IPS-18c (cell line): ENCODE data around the gene SH3GLB2.

Experiments
- H3K4me3 ChIP-seq: 2 replicates; pipeline ENCODE4 v1.7.0; 2013; ENCODE audit warnings: low read depth, mild to moderate bottlenecking, low read length, moderate library complexity; ENCODE audit not compliant: insufficient read depth
- H3K9me3 ChIP-seq: one replicate; pipeline ENCODE4 v1.6.1; 2013; ENCODE audit warnings: mild to moderate bottlenecking, low read length, moderate library complexity; ENCODE audit not compliant: control insufficient read depth, insufficient read depth

SH3GLB2 gene

DNA sequence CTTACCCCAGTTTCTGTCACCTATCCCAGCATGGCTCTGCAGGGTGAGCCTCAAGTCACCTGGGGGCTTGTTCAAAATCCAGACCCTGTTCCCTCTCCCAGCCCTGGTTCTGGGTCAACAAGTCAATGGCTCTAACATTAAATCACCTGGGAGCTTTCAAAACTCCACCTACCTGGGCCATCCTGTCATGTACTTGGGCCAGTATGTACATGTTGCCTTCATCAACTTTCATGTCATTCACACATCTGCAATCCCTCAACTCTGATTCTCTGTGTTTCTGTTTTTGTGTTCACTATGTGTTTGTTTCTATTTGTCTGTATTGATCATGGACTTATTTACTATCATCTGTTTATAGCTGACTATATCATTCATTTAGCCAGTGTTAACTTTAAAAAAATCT is 2.1 kb upstream of the SH3GLB2 start:
- no peaks in the 10 kb centered on the region for H3K9me3 ChIP-seq
- no peak overlapping the region for H3K4me3 ChIP-seq

- peak overlapping the region; percentile 58 for H3K4me3 ChIP-seq
- no peaks in the 10 kb centered on the region for H3K9me3 ChIP-seq
These were observed 393 bp downstream of the SH3GLB2 start for GRCh38 chr9:129027685-129028191.

DNA sequence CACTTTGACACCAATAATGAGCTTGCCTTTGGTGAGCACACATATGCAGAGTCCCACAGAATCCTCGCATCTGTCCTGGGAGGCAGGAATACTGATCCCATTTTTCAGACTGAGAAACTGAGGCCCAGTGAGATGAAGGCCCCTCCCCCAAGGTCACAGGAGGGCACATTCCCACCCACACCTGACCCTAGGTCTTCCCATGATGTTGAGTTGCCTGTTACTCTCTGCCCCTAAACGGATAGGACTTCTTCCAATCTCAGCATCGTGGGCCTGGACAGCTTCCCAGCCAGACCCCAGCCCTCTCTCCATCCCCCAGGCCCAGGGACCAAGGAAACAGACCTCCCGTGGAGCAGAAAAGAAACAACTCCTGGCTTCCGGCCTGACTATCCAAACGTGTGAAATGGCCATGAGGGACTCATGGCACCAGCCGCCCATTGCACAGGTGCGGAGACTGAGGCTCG is 877 bp downstream of the SH3GLB2 start:
- Histone ChIP-seq H3K4me3 (peak overlapping the region; percentile 58), H3K9me3 (no peaks in the 10 kb centered on the region)

GRCh38 chr9:129026442-129027223 is 1.5 kb downstream of the SH3GLB2 start:
- no peaks in the 10 kb centered on the region for H3K9me3 ChIP-seq
- peak overlapping the region; percentile 58; the same call in 1 of the 2 replicates for H3K4me3 ChIP-seq

- no peak overlapping the region for H3K4me3 ChIP-seq
- H3K9me3 ChIP-seq: no peaks in the 10 kb centered on the region
These were observed 4.3 kb downstream of the SH3GLB2 start for GRCh38 chr9:129023908-129024233.

DNA sequence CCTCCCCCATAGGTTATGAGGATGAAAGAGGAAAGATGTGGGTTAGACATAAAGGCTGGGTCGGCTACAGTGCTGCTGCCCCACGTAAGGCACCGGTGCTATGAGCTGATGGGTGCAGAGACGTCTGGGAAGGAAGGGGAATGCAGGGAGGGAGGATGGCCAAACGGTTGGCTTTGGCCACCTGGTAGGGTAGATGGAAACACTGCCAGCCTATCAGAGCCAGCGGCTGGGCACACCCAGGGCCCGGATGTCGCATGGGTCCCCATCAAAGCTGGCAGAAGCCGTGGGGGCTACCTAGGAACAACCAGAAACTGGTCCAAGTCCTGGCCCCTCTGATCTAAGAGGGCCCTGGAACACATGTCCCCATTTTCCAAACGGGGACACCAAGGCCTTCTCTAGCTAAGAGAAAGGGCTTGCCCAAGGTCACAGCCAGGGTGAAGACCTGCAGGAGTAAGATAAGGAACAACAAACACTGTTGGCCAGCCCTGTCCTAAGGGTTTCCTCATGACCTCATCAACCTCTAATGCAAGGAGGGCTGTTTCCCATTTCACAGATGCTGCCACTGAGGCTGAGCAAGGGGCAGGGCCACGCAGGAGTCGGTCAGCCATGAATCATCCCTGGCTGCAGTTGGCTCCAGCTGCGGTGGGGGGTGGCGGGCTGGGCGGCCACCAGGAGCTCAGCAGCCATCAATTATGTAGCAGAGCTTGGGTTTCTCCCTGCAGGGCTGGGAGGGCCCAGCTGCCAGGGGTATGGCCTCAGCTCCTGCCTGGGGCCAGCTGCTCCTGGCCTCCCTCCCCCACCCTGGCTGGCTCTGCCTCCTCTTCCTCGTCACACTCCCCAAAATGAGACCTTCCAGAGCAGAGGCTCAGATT is 4.9 kb downstream of the SH3GLB2 start:
- no peak overlapping the region for H3K4me3 ChIP-seq
- no peaks in the 10 kb centered on the region for H3K9me3 ChIP-seq

GRCh38 chr9:129022037-129022436 is 6.1 kb downstream of the SH3GLB2 start:
- no peaks in the 10 kb centered on the region for H3K9me3 ChIP-seq
- H3K4me3 ChIP-seq: no peak overlapping the region

DNA sequence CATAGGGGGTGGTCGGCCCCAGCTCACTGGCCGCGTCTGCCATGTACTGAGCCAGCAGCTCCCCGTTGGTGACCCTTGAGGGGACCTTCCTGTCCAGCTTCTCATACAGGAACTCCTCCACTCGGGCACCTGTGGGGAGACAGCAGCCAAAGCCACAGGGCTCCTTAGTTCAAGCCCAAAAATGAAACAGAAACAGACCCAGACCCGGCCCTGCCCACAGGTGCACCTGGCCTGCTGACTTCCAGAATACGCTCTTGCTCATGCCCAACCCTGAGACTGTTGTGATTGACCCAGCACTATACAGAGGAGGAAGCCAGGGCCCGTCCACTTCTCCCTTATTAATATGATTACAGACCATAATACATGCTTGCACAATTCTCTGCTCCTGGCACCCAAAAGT is 7.0 kb downstream of the SH3GLB2 start:
- H3K4me3 ChIP-seq: no peak overlapping the region
- no peaks in the 10 kb centered on the region for H3K9me3 ChIP-seq

DNA sequence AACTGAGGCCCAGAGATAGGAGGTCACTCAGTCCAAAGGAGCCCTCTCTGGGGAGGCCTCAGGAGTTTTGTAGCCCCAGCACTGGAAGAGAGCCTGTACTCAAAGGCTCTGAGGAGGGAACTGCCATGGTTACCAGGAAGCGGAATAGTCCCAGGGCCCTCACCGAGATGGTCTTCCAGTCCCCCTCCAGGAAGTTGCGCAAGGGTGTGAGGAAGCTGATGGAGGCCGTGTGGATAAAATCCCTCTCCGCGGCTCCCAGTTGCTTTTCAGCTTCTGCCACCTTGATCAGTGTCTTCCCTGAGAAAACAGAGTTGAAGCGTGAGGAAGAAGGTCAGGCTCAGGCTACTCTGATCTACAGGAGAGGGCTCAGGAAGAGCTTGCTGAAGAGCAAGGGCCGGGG is 13.5 kb downstream of the SH3GLB2 start:
- Histone ChIP-seq H3K4me3 (no peak overlapping the region), H3K9me3 (no peaks in the 10 kb centered on the region)

DNA sequence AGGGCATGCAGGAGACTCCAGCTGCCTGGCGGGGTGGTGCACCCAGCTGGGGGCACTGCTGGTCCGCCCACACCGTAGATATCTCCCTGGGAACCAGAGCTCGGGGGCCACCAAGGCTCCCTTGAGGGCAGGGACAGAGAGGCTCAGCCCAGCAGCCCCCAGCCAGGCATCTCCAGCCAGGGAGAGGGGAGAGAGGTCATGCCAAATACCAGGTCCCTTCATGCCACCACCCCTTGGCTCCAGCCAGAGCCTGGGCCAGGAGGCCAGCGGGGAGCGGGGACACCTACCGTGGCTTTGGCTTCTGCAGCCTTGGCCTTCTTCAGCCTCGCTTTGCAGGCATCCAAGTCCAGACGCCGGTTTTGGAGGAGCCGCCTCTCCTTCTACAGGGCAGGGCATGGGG is 14.0 kb downstream of the SH3GLB2 start:
- no peaks in the 10 kb centered on the region for H3K9me3 ChIP-seq
- H3K4me3 ChIP-seq: no peak overlapping the region

DNA sequence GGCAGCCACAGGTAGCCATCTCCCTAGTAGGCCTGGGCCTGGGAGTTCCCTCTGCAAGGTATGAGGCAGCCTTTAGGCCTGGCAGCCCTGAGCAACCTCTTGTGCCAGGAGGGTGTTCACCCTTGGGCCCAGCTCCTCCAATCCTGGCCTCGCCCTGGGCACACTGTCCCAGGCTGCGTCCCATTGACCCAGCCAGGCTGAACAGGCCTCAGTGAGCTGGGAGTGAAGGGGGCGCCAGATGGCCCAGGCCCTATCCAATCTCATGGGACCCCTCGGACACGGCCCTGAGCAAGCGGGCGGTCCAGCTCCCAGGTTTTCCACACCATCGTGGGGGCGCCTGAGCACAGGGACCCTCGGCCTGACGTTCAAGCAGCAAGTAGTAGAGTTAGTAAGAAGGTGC is 14.5 kb downstream of the SH3GLB2 start:
- H3K4me3 ChIP-seq: no peak overlapping the region
- no peaks in the 10 kb centered on the region for H3K9me3 ChIP-seq

DNA sequence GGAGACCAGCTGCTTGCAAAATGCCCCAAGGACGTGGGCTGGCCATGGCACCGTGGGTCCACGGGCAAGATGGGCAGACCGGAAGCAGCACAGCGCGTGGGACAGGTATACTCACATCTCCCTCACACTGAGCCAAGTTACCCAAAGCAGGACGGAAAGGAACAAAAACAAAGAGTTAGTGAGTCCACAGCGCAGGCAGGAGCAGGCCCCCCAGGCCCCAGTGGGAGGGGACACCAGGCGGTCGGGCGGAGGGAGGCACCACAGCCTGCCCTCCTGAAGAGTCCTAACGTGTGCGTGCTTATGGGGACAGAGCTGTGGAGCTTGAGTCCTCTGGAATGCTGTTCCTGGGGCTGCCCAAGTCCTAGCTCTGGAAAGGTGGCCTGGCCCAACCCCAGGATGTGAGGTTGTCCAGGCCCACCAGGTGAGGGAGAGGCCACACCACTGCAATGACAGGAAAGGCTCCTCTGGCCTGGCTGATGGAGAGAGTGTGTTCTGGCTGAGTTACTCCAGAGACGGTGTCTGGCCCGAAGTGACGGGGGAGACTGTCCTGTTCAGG is 15.2 kb downstream of the SH3GLB2 start:
- Histone ChIP-seq H3K9me3 (no peaks in the 10 kb centered on the region), H3K4me3 (no peak overlapping the region)

GRCh38 chr9:129012343-129012742 is 15.8 kb downstream of the SH3GLB2 start:
- Histone ChIP-seq H3K4me3 (no peak overlapping the region), H3K9me3 (no peaks in the 10 kb centered on the region)

DNA sequence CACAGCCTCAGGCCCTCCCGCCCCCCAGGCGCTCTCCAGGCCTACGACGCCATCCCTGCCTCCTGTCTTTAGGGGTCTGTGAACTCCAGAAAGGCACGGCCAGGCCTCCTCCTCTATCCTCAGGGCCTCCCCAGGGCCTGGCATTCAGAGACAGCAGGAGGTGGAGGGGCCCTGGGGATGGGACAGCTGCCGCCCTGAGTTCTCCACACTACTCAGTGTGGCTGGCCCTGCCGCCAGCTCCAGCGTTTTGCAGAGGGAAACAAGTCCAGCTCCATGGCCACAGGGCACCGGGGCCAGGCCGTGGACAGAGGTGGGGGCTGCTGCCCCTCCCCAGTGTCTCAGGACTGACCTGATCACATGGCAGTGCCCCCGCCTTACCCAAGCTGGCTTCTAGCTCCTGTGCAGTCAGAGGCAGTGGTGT is 16.4 kb downstream of the SH3GLB2 start:
- Histone ChIP-seq H3K9me3 (no peaks in the 10 kb centered on the region), H3K4me3 (no peak overlapping the region)

DNA sequence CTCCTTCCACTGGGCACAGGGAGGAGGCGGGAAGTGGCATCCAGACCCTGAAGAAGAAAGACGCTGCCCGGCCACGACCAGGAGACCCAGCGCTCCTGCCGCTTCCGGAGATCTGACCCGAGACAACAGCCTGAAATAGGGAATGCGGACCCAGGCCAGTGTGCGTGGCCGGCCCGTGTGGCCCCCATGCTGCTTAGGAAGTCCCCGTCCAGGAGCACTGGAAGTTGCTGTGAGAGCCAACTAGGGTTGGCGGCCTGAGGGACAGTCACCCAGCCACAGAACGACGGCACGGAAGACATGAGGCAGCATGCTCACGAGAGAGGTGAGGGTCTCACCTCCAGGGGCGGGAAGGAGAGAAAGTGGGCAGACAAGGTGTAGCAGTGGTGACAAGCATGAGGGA is 17.0 kb downstream of the SH3GLB2 start:
- Histone ChIP-seq H3K9me3 (no peaks in the 10 kb centered on the region), H3K4me3 (no peak overlapping the region)

- Histone ChIP-seq H3K9me3 (no peaks in the 10 kb centered on the region), H3K4me3 (no peak overlapping the region)
These were observed 17.7 kb downstream of the SH3GLB2 start for GRCh38 chr9:129010267-129010975.

GRCh38 chr9:129009584-129010141 is 18.5 kb downstream of the SH3GLB2 start:
- Histone ChIP-seq H3K4me3 (no peak overlapping the region), H3K9me3 (no peaks in the 10 kb centered on the region)
